GM12874 (cell line): ENCODE measurements around the gene CTTN.
A peak's percentile ranks its signal among the peaks of the same experiment; 100 is the strongest.

Experiments used
- TF ChIP-seq, protein P1 (sequence below): IDR thresholded peaks from 2 replicates; pipeline ENCODE4 v1.5.1; 2011; ENCODE audit warnings: low read depth, mild to moderate bottlenecking, control low read depth, low read length, moderate library complexity; ENCODE audit not compliant: insufficient read depth

Gene CTTN

DNA sequence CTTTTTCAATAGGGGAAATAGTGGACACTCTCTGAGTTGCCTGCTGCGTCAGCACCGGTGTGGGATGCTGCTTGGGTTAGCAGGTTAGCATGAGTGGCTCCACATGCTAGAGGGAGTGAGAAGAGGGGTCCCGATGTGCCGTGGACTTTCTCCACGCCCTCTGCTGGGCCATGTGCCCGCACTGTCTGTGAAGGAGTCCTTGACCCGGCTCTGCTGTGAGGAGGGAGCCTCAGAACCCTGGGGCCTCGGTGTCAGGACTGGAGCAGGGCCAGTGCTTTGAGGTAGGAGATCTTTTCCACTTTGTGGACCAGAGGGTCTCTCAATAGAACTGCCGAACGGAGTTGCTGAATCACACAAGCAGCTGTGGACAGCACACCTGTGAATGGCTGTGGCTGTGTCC is 14.8 kb downstream of the CTTN start:
- TF ChIP-seq, protein P1, sequence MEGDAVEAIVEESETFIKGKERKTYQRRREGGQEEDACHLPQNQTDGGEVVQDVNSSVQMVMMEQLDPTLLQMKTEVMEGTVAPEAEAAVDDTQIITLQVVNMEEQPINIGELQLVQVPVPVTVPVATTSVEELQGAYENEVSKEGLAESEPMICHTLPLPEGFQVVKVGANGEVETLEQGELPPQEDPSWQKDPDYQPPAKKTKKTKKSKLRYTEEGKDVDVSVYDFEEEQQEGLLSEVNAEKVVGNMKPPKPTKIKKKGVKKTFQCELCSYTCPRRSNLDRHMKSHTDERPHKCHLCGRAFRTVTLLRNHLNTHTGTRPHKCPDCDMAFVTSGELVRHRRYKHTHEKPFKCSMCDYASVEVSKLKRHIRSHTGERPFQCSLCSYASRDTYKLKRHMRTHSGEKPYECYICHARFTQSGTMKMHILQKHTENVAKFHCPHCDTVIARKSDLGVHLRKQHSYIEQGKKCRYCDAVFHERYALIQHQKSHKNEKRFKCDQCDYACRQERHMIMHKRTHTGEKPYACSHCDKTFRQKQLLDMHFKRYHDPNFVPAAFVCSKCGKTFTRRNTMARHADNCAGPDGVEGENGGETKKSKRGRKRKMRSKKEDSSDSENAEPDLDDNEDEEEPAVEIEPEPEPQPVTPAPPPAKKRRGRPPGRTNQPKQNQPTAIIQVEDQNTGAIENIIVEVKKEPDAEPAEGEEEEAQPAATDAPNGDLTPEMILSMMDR, result no peak

DNA sequence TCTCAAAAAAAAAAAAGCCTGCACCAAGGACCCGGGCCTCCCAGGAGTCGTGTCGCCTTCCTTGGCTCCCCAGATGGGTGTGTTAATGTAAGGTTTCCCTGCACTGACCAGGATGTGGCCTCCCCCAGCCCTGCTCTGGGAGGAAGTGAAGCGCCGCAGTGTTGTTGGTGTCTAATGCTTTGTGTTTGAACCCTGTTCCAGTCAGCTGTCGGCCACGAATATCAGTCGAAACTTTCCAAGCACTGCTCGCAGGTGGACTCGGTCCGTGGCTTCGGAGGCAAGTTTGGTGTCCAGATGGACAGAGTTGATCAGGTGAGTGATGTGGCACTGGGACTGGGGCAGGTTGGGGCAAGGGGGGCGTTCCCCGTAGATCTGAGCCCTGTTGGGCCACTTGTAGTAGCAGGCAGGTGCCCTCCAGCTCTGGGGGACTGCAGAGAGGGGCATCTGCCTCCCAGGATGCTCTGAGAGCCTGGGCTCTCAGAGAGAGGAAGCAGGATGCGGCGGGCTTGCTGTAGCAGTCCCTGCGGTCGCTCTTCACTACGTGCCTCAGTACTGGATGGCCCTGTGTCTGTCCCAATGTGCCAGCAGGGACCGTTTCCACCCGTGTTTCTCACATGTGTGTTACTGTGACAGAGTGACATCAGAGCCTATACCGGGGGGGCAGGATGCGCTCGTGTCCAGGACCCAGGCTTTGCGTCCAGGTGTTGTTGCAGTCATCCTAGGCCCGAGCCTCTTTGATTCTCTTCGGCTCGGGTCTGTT is 16.2 kb downstream of the CTTN start:
- TF ChIP-seq, protein P1, result no peak

DNA sequence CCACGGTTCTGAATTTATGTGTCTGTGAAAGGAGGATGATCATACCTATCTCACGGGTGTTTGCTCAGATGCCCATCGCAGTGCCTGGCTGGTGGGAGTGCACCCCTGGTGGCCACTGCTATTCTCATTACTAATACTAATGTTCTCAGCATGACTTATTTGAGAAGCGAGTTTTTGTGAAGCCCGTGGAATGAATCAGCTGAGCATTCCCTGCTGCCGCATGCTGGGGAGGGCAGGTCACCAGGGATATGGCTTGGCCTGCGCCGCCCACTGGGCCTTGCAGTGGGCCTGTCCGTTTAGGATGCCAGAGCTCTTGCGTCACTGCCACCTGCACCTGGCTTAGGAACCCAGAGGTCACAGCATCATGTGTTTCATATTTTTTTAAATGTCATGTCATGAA is 16.9 kb downstream of the CTTN start:
- TF ChIP-seq, protein P1, result peak; percentile 38; the same call in 1 of the 2 replicates

DNA sequence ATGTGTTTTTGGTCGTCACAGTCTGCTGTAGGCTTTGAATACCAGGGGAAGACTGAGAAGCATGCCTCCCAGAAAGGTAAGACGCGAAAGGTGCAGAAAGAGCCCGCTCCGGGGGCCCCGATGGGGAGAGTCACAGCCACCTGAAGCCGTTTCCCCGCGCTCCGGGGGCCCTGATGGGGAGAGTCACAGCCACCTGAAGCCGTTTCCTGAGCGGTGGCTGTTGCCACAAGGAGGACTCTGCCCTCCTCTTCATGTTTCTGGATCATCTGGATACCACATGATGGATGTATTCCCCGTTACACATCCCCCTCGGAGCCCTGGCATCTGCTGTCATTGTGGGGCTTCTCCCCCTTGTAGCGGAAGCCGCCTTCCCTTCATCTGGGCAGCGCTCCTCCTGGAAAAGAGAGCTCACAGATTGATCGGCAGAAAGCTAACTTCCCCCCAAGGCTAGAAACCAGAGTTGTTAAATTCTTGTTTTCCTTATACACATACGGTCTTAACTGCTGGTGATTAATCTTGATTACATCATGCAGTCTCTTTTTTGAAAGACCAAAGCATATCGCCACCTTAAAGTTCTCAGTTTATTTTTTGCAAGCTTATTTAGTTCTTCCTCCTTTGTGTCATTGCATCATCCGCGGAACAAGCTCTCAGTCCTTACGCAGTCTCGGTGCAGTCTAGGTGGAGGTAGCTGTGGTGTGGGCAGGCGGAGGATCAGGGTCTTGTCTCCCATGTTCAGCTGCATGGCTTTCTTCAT is 17.5 kb downstream of the CTTN start:
- TF ChIP-seq, protein P1, result no peak

DNA sequence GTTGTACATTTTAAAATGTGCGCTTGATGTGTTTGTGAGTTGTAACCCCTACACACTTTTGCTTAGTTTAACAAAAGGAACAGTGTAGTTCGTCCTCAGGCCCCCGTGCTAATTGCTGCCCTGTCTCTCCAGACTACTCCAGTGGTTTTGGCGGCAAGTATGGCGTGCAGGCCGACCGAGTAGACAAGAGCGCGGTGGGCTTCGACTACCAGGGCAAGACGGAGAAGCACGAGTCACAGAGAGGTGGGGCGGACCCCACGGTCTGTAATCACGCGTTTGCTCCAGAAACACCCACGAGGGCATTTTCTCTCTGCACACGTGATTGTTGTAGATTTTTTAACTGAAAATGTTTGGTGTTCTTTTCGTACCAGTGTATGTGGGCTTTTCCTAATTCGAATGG is 18.6 kb downstream of the CTTN start:
- TF ChIP-seq, protein P1, result no peak

DNA sequence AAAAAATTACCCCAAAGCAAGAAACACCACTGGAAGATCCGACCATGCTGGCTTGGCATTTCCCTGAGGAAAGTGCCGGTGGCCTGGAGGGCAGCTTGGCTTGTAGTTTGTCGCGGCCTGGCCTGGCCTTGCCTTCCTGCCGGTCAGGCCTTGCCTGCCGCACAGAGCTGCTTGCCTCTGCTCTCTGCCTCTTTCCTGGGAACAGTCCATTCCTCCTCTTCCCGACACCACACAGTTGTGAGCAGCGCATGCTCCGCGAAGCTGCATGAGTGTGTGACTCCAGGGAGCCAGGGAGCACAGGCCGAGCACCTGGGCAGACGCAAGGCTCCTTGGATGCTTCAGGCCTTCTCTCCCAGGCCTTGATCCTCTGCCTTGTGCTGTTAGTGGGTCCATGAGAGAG is 19.8 kb downstream of the CTTN start:
- TF ChIP-seq, protein P1, result no peak

DNA sequence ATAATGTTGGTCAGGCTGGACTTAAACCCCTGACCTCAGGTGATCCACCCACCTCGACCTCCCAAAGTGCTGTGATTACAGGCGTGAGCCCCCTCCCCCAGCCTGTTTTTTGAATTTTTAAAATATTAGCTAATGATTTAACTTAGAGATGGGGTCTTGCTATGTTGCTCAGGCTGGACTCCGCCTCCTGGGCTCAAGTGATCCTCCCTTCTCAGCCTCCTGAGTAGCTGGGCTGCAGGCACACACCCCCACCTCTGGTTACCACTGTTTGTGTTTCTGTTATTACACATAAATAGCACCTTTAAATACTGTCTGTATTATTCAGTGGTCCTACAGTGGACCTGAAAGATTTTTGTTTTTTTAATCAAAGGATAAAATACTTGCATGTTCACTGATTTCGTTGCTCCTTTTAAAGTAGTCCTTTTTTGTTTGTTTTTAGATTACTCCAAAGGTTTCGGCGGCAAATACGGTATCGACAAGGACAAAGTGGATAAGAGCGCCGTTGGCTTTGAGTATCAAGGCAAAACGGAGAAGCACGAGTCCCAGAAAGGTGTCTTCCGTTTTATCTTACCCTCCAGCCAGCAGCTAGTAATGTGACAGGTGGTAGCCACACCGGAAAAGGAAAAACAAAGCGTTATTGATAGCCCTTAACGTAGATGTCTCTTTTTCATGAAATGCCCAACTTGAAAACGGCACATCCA is 21.1 kb downstream of the CTTN start:
- TF ChIP-seq, protein P1, result no peak
